HG03025 (cell line): ENCODE measurements around the gene HOXD9.

Experiments
- ATAC-seq: cut with Tn5 transposase; IDR thresholded peaks from one replicate; pipeline ENCODE4 v1.9.1; 2021; ENCODE audit warnings: mild to moderate bottlenecking, moderate library complexity; ENCODE audit not compliant: unreplicated experiment, low FRiP score

HOXD9 gene

GRCh38 chr2:176150584-176151441 is 28.3 kb downstream of the HOXD9 start:
- no peak for ATAC-seq

- ATAC-seq: no peak
Observed at GRCh38 chr2:176151442-176152287, 29.1 kb downstream of the HOXD9 start, which contains the start of gene HOXD4. Gene HOXD4 (plus strand): TSS chr2:176151550. CDS start chr2:176151634, 84 bp downstream.

DNA sequence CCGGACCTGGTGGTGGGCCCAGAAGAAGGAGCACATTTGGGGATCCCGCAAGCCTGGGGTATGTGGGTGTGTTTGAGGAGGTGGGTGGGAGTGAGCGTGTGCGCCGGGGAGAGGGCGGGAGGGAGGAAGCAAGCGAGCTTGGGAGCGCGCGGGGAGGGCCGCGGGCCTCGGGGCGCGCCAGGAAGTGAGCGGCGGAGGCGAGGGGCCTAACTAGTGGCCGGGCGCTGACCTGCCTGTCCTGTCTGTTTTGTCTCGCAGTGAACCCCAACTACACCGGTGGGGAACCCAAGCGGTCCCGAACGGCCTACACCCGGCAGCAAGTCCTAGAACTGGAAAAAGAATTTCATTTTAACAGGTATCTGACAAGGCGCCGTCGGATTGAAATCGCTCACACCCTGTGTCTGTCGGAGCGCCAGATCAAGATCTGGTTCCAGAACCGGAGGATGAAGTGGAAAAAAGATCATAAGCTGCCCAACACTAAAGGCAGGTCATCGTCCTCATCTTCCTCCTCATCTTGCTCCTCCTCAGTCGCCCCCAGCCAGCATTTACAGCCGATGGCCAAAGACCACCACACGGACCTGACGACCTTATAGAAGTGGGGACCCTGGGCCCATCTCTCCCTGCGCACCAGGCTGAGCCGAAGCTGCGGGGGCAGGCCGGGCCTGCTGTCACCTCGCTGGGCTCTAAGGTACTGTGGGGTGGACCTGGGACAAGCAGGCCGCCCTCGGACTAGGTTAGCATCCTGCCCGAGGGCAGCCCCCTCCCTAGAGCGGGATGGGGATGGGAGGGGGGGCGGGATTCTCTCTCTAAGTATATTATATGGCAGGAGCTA is 30.0 kb downstream of the HOXD9 start:
- ATAC-seq: no peak

GRCh38 chr2:176154576-176155252 is 32.2 kb downstream of the HOXD9 start:
- ATAC-seq: no peak

- no peak for ATAC-seq
Observed at GRCh38 chr2:176155356-176156044, 33.0 kb downstream of the HOXD9 start.

GRCh38 chr2:176156301-176156806 is 33.8 kb downstream of the HOXD9 start:
- ATAC-seq: no peak

DNA sequence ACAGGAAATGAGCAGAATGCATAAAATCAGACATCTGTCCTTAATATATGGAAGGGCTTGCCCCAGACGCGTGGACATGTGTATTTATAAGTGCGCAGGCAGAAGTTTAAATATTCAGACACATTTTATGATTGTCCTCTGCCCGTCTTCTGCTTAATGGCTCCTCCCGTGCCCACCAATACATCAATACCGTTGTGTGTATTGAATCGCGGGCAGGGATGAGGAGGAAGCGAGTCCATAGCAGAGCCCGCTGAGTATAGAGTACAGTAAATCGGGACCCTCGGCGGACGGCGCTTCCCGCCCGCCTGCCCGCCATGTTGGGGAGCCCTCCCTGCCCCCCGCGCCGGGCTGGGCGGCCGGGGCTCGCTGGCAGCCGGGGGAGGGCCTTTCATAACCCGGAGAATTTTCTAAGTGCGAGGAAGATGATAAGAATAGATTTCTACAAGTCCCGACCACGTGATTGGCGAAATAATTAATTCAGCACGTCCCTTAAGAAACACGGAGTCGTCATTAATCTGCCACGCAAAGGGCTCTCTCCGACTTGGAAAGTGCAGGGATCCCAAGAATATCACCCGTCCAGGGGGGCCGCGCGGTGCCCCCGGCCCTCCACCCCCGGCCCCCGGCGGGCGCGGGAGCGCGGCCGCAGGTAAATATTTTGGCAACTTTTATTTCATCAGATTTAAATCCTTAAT is 34.4 kb downstream of the HOXD9 start, which contains the start of gene HOXD3:
Gene HOXD3, plus strand, starts transcription at position 501 of the 692 bp plus-strand sequence. CDS start 11,808 bp downstream, outside the sequence.
- no peak for ATAC-seq

GRCh38 chr2:176157499-176158185 is 35.1 kb downstream of the HOXD9 start:
- ATAC-seq: no peak

DNA sequence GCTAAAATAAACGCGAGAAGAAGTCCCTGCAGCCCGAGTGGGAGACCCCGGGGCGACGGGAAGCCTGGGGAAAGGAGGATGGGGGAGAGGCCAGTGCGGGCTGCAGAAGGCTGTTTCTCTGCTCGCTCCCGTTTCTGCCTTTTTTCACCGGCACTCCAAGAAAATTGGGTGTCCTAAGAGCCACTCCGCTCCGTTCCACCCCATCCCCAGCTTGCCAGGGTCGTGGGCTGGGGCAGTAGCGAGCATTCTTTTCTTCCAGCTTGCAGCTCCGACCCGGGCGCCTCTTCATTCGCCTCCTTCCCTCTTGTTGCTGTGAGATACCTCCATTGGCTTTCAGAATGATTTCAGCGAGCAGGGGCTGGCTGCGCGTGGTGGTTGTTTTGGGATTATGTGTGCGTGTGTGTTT is 35.7 kb downstream of the HOXD9 start:
- ATAC-seq: no peak

DNA sequence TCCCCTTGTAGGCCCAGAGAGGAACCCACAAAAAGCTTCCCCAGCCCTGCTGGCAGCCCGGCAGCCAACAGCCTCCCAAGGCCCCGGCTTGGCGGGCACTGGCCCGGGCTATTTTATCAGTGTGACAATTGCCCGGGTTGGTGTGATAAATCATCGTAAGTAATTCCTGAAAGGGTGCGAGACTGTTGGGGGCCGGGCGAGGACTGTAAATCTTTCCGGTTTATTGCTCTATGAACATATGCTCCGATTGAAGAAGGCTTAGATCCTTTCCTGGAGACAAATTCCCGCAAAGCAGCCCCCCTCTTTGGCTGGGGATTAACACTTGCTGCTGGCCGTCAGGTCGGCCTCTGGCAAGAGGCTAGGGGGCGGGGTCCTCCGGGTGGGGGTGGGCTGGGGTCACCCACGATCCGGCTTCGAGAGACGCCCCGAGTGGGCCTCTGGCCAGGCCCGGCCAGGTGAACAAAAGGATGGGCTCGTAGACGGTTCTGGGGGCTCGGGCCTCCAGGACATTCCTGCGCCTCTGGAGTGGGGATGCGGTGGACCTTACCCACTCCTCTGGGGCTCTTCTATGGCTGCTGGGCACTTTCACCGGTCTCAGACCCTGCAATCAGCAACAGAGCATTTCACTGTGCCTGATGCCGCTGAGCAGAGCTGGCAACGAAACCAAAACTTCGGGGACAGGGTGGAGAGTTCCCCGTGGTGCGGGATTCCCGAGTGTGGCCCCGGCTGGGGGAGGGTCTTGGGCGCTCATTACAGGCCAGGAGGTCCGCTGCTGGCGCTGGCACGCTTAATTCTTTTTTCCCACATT is 36.5 kb downstream of the HOXD9 start:
- ATAC-seq: no peak

GRCh38 chr2:176159663-176160250 is 37.2 kb downstream of the HOXD9 start:
- ATAC-seq: no peak

DNA sequence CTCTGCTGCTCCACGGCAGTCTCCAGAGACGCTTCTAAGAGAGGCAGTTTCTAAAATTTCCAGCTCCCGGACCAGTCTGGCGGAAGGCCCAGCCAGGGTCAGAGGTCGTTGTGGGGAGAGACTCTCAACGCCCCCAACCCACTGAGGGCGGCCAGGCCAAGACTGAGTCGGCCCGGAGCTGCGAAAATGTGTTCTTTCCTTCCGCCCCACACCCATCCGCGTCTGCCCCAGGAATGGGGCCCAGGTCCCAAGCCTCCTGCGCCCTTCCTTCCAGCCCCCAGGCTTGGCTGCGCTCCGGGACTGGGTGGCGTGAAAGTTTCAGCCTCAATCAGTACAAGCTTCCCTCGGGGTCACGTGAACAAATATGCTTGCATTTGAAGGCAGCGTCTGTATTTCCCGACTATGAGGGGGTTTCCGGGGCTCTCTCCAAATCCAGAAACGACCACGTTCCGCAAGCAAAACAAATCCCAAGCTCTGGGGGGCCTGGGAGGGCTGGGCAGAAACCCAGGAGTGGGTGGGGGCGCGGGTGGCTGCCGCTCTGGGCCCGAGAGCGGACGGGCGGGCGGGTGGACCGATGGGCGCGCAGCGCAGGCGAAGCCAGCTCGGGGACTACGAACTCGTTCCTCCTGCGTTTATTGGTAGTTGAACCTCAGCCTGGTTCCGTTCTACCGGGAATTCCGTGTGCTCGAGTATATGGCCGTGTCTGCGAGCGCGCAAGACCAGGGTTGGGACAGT is 37.9 kb downstream of the HOXD9 start:
- ATAC-seq: no peak

- ATAC-seq: no peak
Observed at GRCh38 chr2:176160986-176161824, 38.7 kb downstream of the HOXD9 start.

GRCh38 chr2:176161825-176162626 is 39.5 kb downstream of the HOXD9 start:
- no peak for ATAC-seq
